NB4 (cell line): ENCODE data around the gene MYMK.

Experiments
- DNase-seq: peaks from one replicate; pipeline ENCODE4 v3.0.0; 2010; ENCODE audit warnings: low read depth
- H3K4me3 ChIP-seq: one replicate; pipeline ENCODE4 v1.5.1; 2011; ENCODE audit warnings: mild to moderate bottlenecking, low read depth, low read length, moderate library complexity
- CTCF ChIP-seq: IDR thresholded peaks from one replicate; pipeline ENCODE4 v1.5.1; 2012; ENCODE audit warnings: low read depth, low read length
- MAX ChIP-seq: IDR thresholded peaks from 2 replicates; pipeline ENCODE4 v1.6.1; 2011; ENCODE audit warnings: low read depth, low read length
- MYC ChIP-seq: IDR thresholded peaks from 2 replicates; pipeline ENCODE4 v1.6.1; 2011; ENCODE audit warnings: low read depth, low read length
- POLR2A ChIP-seq: IDR thresholded peaks from 2 replicates; pipeline ENCODE4 v1.6.1; 2011; ENCODE audit warnings: mild to moderate bottlenecking; ENCODE audit not compliant: insufficient read length; ENCODE audit errors: extremely low read depth

The MYMK gene

GRCh38 chr9:133490201-133490681 lies 34.5 kb downstream of the MYMK start:
- DNase-seq, result no peak
- no peak overlapping the region for H3K4me3 ChIP-seq
- no peak for TF ChIP-seq CTCF
- TF ChIP-seq MAX, result no peak
- TF ChIP-seq POLR2A, result no peak
- no peak for TF ChIP-seq MYC

- TF ChIP-seq CTCF, result no peak
- no peak for TF ChIP-seq MYC
- TF ChIP-seq MAX, result no peak
- no peak for TF ChIP-seq POLR2A
- no peak overlapping the region for H3K4me3 ChIP-seq
- DNase-seq, result no peak
Observed at GRCh38 chr9:133489253-133490190, 35.2 kb downstream of the MYMK start.

GRCh38 chr9:133488686-133489252 lies 36.0 kb downstream of the MYMK start:
- DNase-seq, result no peak
- H3K4me3 ChIP-seq, result no peak overlapping the region
- TF ChIP-seq POLR2A, result no peak
- TF ChIP-seq MYC, result no peak
- TF ChIP-seq MAX, result no peak
- no peak for TF ChIP-seq CTCF

- H3K4me3 ChIP-seq, result no peak overlapping the region
- TF ChIP-seq CTCF (no peak), MAX (no peak), MYC (no peak)
- DNase-seq, result no peak
Observed at GRCh38 chr9:133487331-133487725, 37.4 kb downstream of the MYMK start.

- peak; percentile 81 for DNase-seq
- TF ChIP-seq MAX (no peak), MYC (0 out of 2 replicates have a peak, but pooled peaks have one; percentile 16)
- H3K4me3 ChIP-seq, result no peak overlapping the region
Observed at GRCh38 chr9:133485531-133486260, 39.1 kb downstream of the MYMK start.
